ENCODE data around the gene NTN3.

The NTN3 gene

GRCh38 chr16:2468725-2469398, 2.2 kb upstream of the NTN3 start:
- DNase-seq (ENCODE audit: low spot score) = no peak
- H2AFZ ChIP-seq (ENCODE audit: low read length) = peak overlapping the region; percentile 70
- peaks cover 0 to 7% (median 0%) of the 10 kb centered on the region in 3 experiments for H3K27me3 ChIP-seq (ENCODE audit: control insufficient read depth in 3 of 3, insufficient read depth in 3 of 3, low read depth in 1 of 3, low read length in 3 of 3)
- peak overlapping the region; percentile 100 for H3K18ac ChIP-seq (ENCODE audit: low read length)
- H2BK120ac ChIP-seq (ENCODE audit: low read depth, low read length) = peak overlapping the region; percentile 95
- peak overlapping the region; percentile 98 for H2BK12ac ChIP-seq (ENCODE audit: low read length)
- peak overlapping the region; percentile 100 for H4K8ac ChIP-seq (ENCODE audit: low read depth, low read length)
- peak overlapping the region; percentile 88 for H2BK15ac ChIP-seq (ENCODE audit: low read length)
- peak overlapping the region; percentile 100 for H2AK5ac ChIP-seq (ENCODE audit: low read depth, low read length)
- no peaks in the 10 kb centered on the region for H3K9me3 ChIP-seq (replicated peaks in 1 of 2; ENCODE audit: control insufficient read depth in 2 of 2, insufficient read depth in 1 of 2, low read depth in 1 of 2, low read length in 2 of 2)
- no CpG with 5 or more reads among the region's 14 CpGs for WGBS, 2 donors (ENCODE audit: extremely low coverage in 2 of 2, insufficient read length in 2 of 2, insufficient replicate concordance in 1 of 2)
- peak overlapping the region; percentile 97 for H2BK5ac ChIP-seq (ENCODE audit: low read length)
- H3K36me3 ChIP-seq (replicated peaks in 1 of 2; ENCODE audit: control insufficient read depth in 2 of 2, insufficient read depth in 2 of 2, low read length in 2 of 2) = peaks cover 2 to 5% of the 10 kb centered on the region in 2 donors
- peak overlapping the region; percentile 1 for H3K27ac ChIP-seq (replicated peaks; ENCODE audit: low read length)
- peak overlapping the region; percentile 97 for H4K91ac ChIP-seq (ENCODE audit: low read depth, low read length, poor library complexity)
- H3K9ac ChIP-seq (ENCODE audit: low read depth, low read length, poor library complexity) = peak overlapping the region; percentile 99
- H3K79me1 ChIP-seq (ENCODE audit: low read depth, low read length) = peaks cover 6% of the 10 kb centered on the region
- peak overlapping the region; percentile 84 for H3K14ac ChIP-seq (ENCODE audit: low read length)
- H3K4me1 ChIP-seq (ENCODE audit: control insufficient read depth in 2 of 2, insufficient read depth in 1 of 2, low read depth in 1 of 2, low read length in 2 of 2) = peaks cover 32 to 41% of the 10 kb centered on the region in 2 donors
- H3K4me3 ChIP-seq (ENCODE audit: low read length in 2 of 2) = peak overlapping the region in 1 of 2 donors; percentile 4
- H3K4ac ChIP-seq (ENCODE audit: low read length) = peak overlapping the region; percentile 98
- H3K23ac ChIP-seq (ENCODE audit: low read depth, low read length, poor library complexity) = peak overlapping the region; percentile 85
- H3K4me2 ChIP-seq (ENCODE audit: insufficient read depth, low read length, poor library complexity, severe bottlenecking) = peak overlapping the region; percentile 86

- Histone ChIP-seq H3K4me1 (ENCODE audit: control insufficient read depth in 2 of 2, insufficient read depth in 1 of 2, low read depth in 1 of 2, low read length in 2 of 2) (peaks cover 32 to 41% of the 10 kb centered on the region in 2 donors), H2BK120ac (ENCODE audit: low read depth, low read length) (peak overlapping the region; percentile 95), H2BK15ac (ENCODE audit: low read length) (peak overlapping the region; percentile 88), H3K4me3 (ENCODE audit: low read length in 2 of 2) (no peak overlapping the region), H2AFZ (ENCODE audit: low read length) (peak overlapping the region; percentile 70), H3K4ac (ENCODE audit: low read length) (peak overlapping the region; percentile 98), H3K23ac (ENCODE audit: low read depth, low read length, poor library complexity) (peak overlapping the region; percentile 97), H3K9ac (ENCODE audit: low read depth, low read length, poor library complexity) (peak overlapping the region; percentile 78), H3K27ac (replicated peaks; ENCODE audit: low read length) (no peak overlapping the region), H3K4me2 (ENCODE audit: insufficient read depth, low read length, poor library complexity, severe bottlenecking) (peak overlapping the region; percentile 31), H2BK12ac (ENCODE audit: low read length) (peak overlapping the region; percentile 98), H2BK5ac (ENCODE audit: low read length) (peak overlapping the region; percentile 95), H3K27me3 (ENCODE audit: control insufficient read depth in 3 of 3, insufficient read depth in 3 of 3, low read depth in 1 of 3, low read length in 3 of 3) (peaks cover 0 to 14% (median 0%) of the 10 kb centered on the region in 3 experiments), H3K9me3 (replicated peaks in 1 of 2; ENCODE audit: control insufficient read depth in 2 of 2, insufficient read depth in 1 of 2, low read depth in 1 of 2, low read length in 2 of 2) (no peaks in the 10 kb centered on the region), H3K36me3 (replicated peaks in 1 of 2; ENCODE audit: control insufficient read depth in 2 of 2, insufficient read depth in 2 of 2, low read length in 2 of 2) (peaks cover 2 to 3% of the 10 kb centered on the region in 2 donors), H3K14ac (ENCODE audit: low read length) (peak overlapping the region; percentile 75), H4K8ac (ENCODE audit: low read depth, low read length) (peak overlapping the region; percentile 99), H3K79me1 (ENCODE audit: low read depth, low read length) (peaks cover 10% of the 10 kb centered on the region), H3K18ac (ENCODE audit: low read length) (peak overlapping the region; percentile 94), H4K91ac (ENCODE audit: low read depth, low read length, poor library complexity) (peak overlapping the region; percentile 9), H2AK5ac (ENCODE audit: low read depth, low read length) (peak overlapping the region; percentile 100)
- no peak for DNase-seq (ENCODE audit: low spot score)
- no CpG with 5 or more reads among the region's 16 CpGs for WGBS, 2 donors (ENCODE audit: extremely low coverage in 2 of 2, insufficient read length in 2 of 2, insufficient replicate concordance in 1 of 2)
Observed at GRCh38 chr16:2469399-2470233, 1.5 kb upstream of the NTN3 start.

GRCh38 chr16:2470234-2470601, 879 bp upstream of the NTN3 start:
- Histone ChIP-seq H3K23ac (ENCODE audit: low read depth, low read length, poor library complexity) (peak overlapping the region; percentile 97), H3K79me1 (ENCODE audit: low read depth, low read length) (peaks cover 11% of the 10 kb centered on the region), H2BK5ac (ENCODE audit: low read length) (peak overlapping the region; percentile 95), H2BK12ac (ENCODE audit: low read length) (peak overlapping the region; percentile 98), H2AFZ (ENCODE audit: low read length) (peak overlapping the region; percentile 90), H3K27me3 (ENCODE audit: control insufficient read depth in 3 of 3, insufficient read depth in 3 of 3, low read depth in 1 of 3, low read length in 3 of 3) (peaks cover 0 to 14% (median 0%) of the 10 kb centered on the region in 3 experiments), H2AK5ac (ENCODE audit: low read depth, low read length) (peak overlapping the region; percentile 100), H3K4ac (ENCODE audit: low read length) (peak overlapping the region; percentile 98), H3K9ac (ENCODE audit: low read depth, low read length, poor library complexity) (peak overlapping the region; percentile 53), H3K27ac (replicated peaks; ENCODE audit: low read length) (no peak overlapping the region), H3K36me3 (replicated peaks in 1 of 2; ENCODE audit: control insufficient read depth in 2 of 2, insufficient read depth in 2 of 2, low read length in 2 of 2) (peaks cover 2 to 3% of the 10 kb centered on the region in 2 donors), H3K4me1 (ENCODE audit: control insufficient read depth in 2 of 2, insufficient read depth in 1 of 2, low read depth in 1 of 2, low read length in 2 of 2) (peaks cover 32 to 41% of the 10 kb centered on the region in 2 donors), H4K91ac (ENCODE audit: low read depth, low read length, poor library complexity) (no peak overlapping the region), H4K8ac (ENCODE audit: low read depth, low read length) (no peak overlapping the region), H3K4me3 (ENCODE audit: low read length in 2 of 2) (no peak overlapping the region), H3K18ac (ENCODE audit: low read length) (peak overlapping the region; percentile 94), H2BK120ac (ENCODE audit: low read depth, low read length) (peak overlapping the region; percentile 95), H3K4me2 (ENCODE audit: insufficient read depth, low read length, poor library complexity, severe bottlenecking) (no peak overlapping the region), H3K14ac (ENCODE audit: low read length) (peak overlapping the region; percentile 9), H2BK15ac (ENCODE audit: low read length) (peak overlapping the region; percentile 88), H3K9me3 (replicated peaks in 1 of 2; ENCODE audit: control insufficient read depth in 2 of 2, insufficient read depth in 1 of 2, low read depth in 1 of 2, low read length in 2 of 2) (no peaks in the 10 kb centered on the region)
- WGBS, 2 donors (ENCODE audit: extremely low coverage in 2 of 2, insufficient read length in 2 of 2, insufficient replicate concordance in 1 of 2) = no CpG with 5 or more reads among the region's 7 CpGs
- DNase-seq (ENCODE audit: low spot score) = no peak

Data from neuronal stem cell (in vitro differentiated cells).